Endometrial microvascular endothelial cells (primary cell): ENCODE data around the gene AQR. TPM values are rescaled to one million over a fixed set of nuclear protein-coding genes. Genes with fewer than 3 reads are reported as not detected.

Experiments used
- in situ Hi-C: cut with HindIII; loops from 2 replicates; pipeline ENCODE4 v1.10.0; 2017; ENCODE audit warnings: low sequenced_read_pairs, low pct_unique_long_range_greater_than_20kb; ENCODE audit errors: inconsistent ontology term
- total RNA-seq: library from RNA; depleted of rRNA; stranded (reverse); fragments of >200 nt; gene quantifications from one replicate; pipeline ENCODE4 v1.2.3, GENCODE V29; 2015; ENCODE audit errors: inconsistent ontology term

Gene AQR
- total RNA-seq, result 23.0 TPM

DNA sequence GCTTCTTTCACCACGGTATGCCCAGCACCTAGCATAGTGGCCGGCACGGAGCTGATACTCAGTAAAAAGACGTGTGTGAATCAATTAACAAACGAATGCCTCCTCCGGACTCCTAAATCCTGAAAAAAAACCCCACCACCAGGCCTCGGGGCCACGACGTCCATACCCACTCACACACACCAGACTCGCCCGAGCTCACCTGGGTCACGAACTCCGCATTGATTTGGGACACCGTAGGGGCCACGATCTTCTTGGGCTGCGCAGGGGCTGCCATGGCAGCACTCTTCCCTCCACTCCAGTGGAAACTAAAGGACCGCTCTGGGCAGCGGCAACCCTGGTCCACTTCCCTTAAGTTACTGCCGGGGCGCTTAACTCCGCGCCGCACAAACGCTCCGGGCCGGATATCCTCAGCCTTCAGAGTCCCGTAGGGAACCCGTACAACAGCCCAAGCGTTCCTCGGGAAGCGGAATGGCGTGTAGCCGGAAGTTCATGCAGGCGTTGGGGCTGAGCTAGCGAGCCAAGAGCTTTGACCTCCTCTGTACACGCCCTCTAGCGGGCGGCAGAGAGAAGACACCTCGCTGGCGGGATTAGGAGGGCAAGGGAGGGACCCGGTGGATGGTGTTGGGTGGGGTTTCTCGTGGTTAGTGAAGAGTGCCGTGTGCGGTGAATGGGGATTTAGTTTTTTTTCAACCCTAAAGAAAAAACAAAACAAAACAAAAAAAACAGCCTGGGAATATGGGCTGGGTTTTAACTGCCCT is at the start of gene AQR:
TSS of gene AQR (minus strand) at position 403 of the 758 bp plus-strand sequence. CDS start at position 274, 129 bp downstream.
- in situ Hi-C loops, result no loop called here

DNA sequence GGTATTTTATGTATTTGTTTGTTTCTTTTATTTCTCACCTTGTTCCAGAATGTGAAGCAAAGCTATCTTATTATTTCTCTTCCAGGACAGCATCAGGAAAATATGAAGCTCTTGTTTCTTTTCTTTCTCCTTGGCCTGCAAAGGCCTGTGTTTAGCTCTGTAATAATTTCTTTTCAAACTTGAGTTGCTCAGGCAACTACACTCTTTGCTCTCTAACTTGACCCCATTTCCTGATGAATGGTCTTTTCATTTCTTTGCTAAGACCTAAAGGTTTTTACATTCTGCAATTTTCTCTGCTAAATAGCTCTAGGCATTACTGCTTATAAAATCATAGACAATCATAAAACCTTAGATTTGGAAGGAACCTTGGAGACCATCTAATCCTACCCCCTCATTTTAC is 44.7 kb upstream of the AQR start:
- in situ Hi-C loops, result no loop called here

DNA sequence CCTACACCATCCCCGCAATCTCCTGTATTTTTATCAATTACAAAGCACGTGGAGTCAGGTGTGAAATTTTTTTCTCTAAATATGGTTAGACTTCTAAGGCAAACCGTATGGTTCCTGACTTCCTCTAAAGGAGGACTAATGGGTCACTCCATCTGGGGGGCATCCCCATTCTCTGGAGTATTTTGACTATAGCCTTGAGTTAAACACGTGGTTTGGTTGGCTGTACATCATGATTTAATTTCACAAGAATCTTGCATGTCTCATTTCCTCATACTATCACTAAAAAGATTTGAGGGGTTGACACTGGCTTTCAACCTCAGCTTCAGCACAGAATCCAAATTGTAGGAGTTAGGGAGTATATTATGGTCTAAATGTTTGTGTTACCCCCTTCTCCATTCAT is 43.8 kb upstream of the AQR start:
- in situ Hi-C loops, result no loop called here

DNA sequence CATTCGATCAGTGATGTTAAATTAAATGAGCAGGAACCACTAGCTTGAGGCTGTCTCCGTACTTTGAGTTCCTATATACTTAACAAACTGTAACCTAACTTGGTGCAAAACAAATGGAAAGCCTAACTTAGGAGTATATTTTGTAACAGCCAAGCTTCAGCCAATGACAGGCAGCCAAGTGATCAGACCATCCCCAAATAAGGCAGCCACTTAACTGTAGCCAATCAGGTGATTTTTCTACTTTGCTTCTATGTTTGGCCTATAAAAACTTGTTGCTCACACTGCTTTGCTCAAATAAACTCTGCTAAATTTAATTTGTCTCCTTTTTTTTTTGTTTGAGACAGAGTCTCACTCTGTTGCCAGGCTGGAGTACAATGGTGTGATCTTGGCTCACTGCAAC is 37.9 kb upstream of the AQR start:
- in situ Hi-C loops, result no loop called here

DNA sequence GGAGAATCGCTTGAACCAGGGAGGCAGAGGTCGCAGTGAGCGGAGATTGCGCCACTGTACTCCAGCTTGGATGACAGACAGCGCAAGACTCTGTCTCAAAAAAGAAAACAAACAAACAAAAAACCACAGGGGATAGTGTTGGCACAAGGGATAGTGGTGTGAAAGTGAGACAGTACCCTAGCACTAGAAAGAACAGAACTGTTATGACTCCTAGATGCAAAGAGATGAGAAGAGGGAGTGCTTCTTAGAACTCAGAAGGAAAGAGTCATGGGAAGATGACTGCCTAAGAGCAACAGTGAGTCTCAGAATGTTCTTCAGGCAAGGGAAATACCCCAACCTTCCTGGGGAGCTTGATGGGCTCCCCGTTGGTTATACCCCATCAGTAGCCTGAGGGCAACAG is 36.4 kb upstream of the AQR start:
- in situ Hi-C loops, result no loop called here

DNA sequence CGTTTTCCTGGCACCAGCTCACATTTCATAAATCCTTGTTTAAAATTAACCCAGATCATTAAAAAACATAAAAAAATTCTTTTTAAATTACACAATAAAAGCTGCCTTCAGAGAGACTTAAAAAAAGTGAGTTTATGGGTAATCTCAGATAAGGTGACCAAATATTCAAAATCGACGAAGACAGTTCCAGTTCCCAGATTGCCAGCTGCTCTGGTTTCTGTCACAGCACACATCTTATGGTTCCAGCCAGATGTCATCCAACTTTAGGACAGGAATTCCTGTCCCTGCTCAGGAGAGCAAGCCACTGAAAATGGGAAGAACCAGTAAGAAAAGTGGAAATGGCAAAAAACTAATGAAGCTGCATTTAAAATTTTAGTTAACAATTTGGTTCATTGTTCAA is 34.4 kb upstream of the AQR start:
- in situ Hi-C loops, result no loop called here

DNA sequence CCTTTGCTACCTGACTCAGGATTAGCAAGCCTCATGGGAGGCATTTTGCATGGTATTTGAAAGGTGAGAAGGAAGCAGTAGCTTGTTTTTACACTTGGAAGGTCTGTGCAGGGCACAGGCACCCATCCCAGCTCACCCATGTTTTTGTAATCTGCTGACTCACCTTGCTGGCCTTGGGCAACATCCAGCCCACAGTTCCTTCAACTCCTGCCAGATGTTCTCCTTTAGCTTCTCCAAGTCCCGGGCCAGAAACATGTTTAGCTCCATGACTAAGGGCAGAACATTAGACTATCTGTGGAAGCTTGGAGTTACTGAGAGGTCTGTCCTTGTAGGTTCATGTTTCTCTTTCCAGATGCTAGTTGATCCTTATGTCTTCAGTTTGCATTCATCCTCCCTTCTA is 31.0 kb upstream of the AQR start:
- in situ Hi-C loops, result no loop called here

DNA sequence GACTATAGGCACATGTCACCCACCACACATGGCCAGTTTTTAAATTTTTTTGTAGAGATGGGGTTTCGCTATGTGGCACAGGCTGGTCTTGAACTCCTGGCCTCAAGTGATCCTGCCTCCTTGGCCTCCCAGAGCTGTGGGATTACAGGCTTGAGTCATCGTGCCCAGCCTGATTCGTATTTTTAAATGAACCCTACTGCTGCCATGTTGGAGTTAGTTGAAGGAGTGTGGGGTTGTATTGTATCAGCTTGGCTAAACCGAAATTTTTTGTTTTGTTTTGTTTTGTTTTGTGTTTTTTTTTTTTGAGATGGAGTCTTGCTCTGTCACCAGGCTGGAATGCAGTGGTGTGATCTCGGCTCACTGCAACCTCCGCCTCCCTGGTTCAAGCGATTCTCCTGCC is 30.4 kb upstream of the AQR start:
- in situ Hi-C loops, result no loop called here

DNA sequence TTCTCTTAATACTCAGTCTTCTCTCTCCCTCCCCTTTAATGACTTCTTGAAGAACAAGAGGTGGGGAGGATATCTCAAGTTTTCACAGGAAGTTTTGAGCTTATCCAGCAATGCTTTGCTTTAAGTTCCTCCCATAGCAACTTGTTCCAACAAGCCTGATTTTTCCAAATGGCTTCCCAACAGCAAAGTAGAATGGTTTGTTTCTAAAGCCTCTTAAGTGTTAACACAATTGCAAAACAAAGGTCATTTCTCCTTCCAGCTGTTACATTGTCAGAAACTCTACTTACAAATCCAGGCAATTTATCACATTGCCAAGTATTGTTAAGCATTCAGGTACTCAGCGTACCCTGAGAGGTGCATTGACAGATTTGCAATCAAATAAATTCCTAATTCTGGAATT is 25.4 kb upstream of the AQR start:
- in situ Hi-C loops, result no loop called here

DNA sequence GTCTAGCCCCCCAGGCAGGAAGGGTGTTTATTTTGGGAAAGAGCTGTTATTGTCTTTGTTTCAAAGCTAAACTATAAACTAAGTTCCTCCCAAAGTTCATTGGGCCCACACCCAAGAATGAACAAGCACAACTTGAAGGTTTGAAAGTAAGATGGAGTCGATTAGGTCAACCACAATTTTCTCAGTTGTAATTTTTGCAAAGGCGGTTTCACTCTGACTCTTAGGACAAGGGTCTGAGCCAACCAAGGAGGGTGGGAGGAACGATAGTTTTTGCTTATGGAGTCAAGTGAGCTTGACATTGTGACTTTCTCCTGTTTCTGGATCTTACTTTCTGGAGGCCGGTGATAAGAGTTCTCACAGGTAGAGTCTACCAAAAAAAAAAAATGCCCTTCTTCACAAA is 24.3 kb upstream of the AQR start:
- in situ Hi-C loops, result no loop called here

DNA sequence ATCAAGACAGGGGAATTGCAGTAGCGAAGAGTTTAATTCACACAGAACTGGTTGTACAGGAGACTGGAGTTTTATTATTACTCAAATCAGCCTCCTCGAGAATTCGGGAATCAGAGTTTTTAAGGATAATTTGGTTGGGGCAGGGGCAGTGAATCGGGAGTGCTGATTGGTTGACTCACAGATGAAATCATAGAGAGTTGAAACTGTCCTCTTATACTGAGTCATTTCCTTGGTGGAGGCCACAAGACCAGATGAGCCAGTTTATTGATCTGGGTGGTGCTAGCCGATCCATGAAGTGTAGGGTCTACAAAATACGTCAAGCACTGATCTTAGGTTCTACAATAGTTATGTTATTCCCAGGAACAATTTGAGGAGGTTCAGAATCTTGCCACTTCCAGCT is 23.9 kb upstream of the AQR start:
- in situ Hi-C loops, result no loop called here

DNA sequence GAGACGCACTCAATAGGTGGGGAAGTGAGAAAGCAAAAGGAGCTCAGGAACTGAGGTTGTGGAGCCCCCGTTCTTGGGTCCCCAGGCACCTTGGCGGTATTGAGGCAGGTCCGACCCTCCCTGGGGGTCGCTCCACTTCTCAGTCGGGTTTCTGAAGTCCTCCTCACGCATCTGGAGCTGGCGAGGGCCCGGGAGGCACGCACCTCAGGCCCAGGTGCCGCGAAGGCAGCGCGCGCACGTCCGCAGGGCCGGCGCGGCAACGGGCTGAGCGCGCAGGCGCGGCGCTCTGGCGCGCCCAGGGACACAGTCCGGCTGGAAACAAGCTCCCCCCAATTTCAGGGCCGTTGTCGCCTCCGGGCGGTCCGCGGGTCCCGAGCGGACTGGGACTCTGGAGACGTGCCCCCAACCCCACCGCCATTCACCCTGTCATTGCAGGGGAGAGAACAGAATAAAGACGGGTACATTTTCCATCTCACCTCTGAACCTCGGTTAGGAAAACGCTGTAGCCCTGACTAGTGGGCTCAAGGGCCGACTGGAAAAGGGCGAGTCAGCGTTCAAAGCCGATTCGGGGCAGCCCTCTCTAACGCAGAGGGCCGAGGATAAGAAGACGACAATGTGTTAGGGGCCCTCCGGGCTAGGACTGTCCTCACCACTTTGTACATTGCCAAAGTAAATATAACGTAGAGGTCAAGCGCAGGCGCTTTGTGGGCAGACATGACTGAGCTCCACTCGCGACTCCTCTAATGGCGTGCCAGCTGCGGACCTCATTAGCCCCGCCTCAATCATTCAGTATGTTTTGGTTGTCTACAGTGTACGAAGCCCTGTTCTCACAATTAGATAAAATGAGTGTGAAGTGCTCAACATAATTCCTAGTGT is 18.7 kb upstream of the AQR start, which contains the start of gene ZNF770:
TSS of gene ZNF770 (minus strand) at position 261 of the 876 bp plus-strand sequence. CDS start 4,853 bp downstream, outside the sequence.
- in situ Hi-C loops, result no loop called here

DNA sequence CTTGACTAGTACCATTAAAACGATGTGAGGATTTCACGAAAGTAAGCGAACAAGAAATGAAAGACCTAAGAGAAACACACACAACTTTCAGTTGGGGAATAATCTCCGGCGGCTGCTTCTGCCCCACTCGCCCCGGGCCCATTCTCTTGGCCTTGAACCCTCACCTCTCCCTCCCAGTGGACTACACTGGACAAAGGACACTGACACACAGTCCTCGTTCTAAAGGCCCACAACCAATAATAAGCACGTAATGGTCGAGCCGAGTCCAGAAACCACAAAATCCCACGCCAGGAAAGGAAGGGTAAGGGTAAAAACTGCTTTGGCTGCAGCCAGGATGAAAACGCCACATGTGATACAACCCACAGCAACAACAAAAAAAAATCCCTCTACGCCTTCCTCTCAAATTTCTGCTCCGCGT is 18.1 kb upstream of the AQR start:
- in situ Hi-C loops, result no loop called here

DNA sequence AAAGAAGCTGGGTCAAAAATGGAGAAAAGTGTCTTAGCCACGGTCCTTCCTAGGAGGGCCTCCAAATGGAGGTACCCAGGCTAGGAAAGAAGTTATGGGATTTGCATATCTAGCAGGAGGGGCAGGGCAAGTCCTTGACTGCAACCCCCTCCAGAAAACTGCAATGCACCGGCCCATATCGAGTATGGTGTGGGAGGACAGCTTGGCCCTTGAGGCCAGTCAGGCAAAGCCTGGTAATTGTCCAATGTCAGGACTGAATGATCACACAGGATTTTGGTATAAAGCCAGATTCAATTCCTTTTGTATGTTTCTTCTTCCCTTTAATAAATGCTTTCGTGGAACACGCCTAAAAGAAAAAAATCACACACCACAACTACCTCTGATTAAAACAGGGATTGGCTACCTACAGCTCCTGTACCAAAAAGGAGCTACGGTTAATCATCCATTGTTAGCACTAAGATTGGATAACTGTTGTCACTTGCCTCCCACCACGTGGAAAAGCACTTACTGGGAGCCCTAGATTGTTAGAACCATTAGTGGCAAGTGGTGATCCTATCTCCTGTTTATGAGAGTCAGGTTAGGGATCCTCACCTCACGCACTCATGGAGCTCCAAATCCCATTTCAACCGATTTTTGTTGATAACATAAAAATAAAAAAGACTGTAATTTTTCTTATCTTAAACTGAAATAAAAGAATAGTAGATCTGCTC is 17.4 kb upstream of the AQR start:
- in situ Hi-C loops, result no loop called here

DNA sequence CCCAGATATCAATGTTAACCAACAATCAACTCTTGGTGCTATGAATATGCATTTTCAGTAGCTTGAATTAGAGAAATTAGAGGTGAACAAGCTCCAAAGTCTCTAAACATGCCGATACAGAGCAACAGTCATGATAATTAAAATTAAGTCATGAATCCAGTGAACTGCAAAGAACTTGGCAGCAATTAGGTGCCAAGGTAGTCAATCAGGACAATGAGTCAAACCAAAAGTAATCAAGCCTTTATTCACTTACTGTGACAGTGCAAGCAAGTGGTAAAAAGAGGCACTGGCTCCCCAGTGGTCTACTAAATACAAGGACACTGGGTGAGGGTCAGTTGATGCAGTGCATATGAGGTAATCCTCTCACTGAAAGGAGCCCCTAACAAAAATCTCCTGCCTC is 16.8 kb upstream of the AQR start:
- in situ Hi-C loops, result no loop called here

DNA sequence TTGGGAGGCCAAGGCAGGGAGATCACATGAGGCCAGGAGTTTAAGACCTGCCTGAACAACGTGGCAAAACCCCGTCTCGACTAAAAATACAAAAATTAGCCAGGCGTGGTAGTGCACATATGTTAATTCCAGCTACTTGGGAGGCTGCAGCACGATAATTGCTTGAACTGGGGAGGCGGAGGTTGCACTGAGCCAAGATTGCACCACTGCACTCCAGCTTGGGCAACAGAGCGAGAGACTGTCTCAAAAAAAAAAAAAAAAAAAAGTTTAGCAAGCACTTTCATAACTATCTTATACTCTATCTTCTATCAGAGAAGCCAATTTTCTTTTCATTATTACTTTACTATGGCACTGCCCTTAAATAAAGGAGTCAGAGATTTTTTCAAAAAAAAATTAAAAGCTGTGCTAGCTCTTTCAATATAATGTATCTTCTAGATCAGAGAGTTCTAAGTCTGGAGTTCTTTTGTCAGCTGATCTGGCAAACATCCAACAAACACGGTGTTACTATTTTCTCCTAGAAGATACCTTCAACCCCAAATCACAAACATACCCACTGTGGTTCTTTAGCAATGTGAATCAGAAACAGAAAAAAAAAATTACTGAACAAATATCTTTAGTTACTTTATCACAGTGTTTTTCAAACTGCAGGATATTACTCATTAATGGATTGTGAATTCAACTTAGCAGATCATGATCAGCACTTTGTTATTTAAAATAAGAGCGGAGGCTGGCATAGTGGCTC is 15.5 kb upstream of the AQR start:
- in situ Hi-C loops, result no loop called here

DNA sequence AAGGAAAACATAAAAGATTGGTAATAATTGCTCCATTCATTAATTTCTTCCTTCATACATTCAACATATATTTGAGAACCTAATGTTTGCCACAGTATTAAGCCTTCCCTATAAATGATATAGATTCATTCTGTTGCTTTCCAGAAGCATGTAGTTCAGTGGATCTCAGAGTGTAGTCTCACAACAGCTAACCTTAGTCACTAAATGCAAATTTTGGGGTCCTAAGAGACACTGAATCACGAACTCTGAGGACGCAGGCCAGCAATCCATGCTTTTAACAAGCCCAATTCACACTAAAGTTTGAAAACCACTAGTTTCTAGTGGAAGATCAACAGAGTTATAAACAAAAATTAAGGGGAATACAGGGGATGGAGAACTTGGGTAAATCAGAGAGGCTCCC is 7.2 kb upstream of the AQR start:
- in situ Hi-C loops, result no loop called here

DNA sequence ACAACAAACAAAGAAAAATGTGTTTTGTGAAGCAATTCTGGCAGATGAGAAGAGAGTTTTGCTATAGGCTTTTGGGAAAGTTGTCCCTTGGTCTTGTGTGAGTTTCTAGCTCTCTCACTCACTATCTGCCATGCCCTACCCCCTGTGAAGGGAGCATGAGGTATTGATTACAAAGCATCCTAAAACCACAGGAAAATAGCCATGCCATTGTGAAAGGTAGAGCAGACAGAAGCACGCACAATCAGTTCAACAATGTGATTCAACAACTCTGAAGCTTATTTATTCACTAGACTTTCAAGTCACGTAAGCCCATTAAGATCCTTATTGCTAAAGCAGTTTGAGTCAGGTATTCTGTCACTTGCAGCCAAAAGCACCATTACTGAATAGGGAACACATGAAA is 6.5 kb upstream of the AQR start:
- in situ Hi-C loops, result no loop called here

DNA sequence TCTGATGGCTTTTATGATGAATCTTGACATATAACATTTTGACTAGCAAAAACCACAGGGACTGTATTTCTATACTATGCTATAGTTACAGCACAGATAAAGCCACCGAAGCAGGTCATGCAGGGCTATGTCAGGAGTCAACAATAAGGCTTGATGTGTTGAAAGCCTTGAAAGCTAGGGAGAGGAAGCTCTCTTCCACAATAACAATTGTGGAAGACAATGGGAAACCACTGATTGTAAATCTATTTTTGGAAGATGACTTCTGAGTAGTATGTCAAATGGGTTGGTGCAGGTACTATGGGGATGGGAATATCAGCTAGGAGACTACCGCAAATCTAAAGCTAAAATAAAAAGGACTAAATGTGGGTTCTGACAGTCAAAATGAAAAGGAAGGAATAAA is 4.0 kb upstream of the AQR start:
- in situ Hi-C loops, result no loop called here
